HL-60/S4 treated with phorbol 12-myristate 13-acetate at 8.2 ng/mL for 4 days and 3 days (cell line): Measurements from ENCODE around the gene SORBS1.

Experiments
- in situ Hi-C: fragments of 300-500 bp; cut with MboI; formaldehyde crosslinking; loops from 2 replicates; pipeline ENCODE4 v1.15.0; 2022; ENCODE audit warnings: low sequenced_read_pairs

Gene SORBS1

GRCh38 chr10:95561177-95561863 is at the start of gene SORBS1:
Gene SORBS1, minus strand, starts transcription at chr10:95561371. Its CDS starts 120,236 bp downstream, at chr10:95441135.
- in situ Hi-C loops: no loop called here

- in situ Hi-C loops: loop anchor here (25.0 kb wide), 1 partner anchor 173 kb away; no protein-coding TSS in a partner anchor
Measured at GRCh38 chr10:95610727-95611126, 49.6 kb upstream of the SORBS1 start.

DNA sequence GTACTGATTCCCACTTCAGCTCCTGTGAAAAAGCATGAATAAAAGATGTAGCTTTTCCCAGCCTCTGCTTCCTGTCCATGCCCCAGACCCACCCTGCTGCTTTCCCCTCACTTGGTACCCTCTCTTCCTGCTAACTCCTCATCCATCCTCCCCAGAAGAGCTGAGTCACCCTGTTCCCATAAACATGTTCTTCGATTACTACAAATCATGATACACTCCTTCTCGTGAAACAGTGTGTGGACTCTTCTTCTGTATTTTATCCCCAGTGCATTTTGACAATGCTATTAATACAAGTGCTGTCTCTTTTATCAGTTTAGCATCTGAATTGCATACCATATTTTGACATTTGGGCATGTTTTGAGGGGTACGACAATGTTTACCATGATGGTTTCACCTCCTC is 45.8 kb upstream of the SORBS1 start:
- in situ Hi-C loops: loop anchor here (25.0 kb wide), 1 partner anchor 170 kb away; no protein-coding TSS in a partner anchor

GRCh38 chr10:95605163-95605562 is 44.0 kb upstream of the SORBS1 start:
- in situ Hi-C loops: loop anchor here (25.0 kb wide), 1 partner anchor 168 kb away; no protein-coding TSS in a partner anchor

DNA sequence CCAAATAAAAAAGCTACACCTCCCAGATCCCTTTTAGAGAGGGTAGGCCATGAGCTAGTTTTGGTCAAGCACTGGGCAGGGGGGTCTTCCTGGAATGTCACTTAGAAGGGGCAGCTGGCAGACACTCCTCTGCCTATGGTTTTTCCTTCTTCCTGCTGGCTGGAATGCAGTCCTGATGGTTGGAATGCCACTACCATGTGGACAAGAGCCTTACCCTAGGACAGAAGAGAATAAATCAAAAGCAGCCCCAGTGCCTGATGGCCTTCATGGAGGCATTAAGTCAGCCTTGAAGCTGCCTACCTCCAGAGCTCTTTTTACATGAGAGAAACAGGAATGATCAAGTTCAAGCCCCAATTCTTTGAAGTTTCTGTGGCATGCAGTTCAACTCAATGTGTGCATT is 43.5 kb upstream of the SORBS1 start:
- in situ Hi-C loops: loop anchor here (25.0 kb wide), 1 partner anchor 167 kb away; no protein-coding TSS in a partner anchor

GRCh38 chr10:95602382-95602781 is 41.2 kb upstream of the SORBS1 start:
- in situ Hi-C loops: loop anchor here (25.0 kb wide), 1 partner anchor 165 kb away; no protein-coding TSS in a partner anchor

DNA sequence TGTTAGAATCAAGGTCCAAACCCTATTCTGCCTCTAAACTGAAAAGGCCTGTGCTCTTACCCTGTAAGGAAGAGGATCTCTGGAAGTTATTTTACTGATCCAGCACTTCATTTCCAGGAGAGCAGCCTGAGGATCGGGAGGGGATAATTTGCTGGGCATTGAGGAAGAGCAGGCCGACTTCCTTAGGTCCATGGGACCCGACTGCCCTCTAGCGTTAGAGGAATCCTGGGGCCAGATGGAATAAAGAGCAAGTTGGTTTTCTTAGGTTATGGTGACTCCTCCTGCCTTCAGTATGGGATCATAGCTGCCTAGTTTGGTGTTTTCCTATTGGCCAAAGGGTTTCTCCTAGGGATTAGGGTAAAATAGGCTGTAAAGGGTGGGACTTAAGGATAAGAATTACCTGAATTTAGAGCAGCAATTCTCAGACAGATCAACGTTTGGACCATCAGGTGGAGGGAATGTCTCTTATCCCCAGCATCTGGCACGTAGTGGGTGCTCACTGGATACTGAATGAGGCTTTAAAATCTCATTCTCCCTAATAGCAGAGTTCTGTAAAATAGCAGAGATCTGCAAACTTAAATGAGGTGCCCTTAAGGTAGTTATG is 40.0 kb upstream of the SORBS1 start:
- in situ Hi-C loops: loop anchor here (25.0 kb wide), 1 partner anchor 164 kb away; no protein-coding TSS in a partner anchor

- in situ Hi-C loops: loop anchor here (25.0 kb wide), 1 partner anchor 163 kb away; no protein-coding TSS in a partner anchor
Measured at GRCh38 chr10:95600158-95600557, 39.0 kb upstream of the SORBS1 start.

- in situ Hi-C loops: no loop called here
Measured at GRCh38 chr10:95597788-95598187, 36.6 kb upstream of the SORBS1 start.

DNA sequence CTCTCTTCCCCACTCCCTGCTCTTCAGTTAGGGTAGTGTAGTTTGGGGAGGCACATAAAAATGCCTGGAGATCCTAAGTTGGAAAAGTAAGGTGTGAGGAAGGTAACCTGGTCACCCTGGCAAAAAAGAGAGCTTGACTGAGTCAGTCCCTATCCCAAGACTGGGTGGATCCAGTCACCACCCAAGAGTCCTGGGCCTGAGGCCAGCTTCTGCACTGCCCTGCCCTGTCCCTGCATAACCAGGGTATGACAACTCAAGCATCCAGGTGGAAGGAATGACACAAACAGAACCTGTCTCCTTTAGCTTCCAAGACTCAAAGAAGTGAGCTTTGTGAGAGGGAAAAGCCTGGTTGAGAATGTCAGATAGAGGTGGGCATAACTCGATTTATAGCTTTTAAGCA is 26.9 kb upstream of the SORBS1 start:
- in situ Hi-C loops: no loop called here

DNA sequence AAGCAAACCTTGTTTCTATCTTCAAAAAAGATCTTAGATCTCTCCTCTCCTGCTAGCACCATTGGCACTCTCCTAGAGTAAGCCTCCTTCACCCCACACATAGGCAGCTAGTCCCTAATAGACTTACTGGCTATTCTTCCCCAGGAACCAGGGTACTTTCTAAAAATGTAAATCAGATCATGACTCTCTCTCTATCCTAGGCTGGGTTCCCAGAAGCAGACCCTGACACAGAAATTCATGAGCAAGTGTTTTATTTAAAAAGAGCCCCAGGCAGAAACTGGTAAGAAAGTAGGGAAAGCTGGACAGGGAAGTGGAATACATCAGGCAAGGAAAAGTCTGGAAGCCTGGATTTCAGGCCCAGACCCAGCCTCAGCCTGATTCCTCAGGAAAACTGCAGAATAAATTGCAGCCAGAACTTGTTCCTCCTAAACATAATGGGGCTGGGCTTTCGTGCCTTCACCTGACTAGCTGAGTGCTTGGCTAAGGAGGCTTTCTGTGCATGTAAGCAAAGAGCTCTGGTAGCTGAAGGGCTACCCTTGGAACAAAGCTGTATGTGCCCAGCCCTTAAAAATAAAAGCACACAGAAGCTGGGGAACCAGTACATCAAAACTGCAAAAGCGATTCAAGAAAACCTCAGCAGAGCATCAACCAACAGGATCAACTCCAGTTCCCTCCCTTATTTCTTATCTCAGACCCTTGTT is 18.8 kb upstream of the SORBS1 start:
- in situ Hi-C loops: no loop called here

- in situ Hi-C loops: no loop called here
Measured at GRCh38 chr10:95579292-95579691, 18.1 kb upstream of the SORBS1 start.

- in situ Hi-C loops: no loop called here
Measured at GRCh38 chr10:95578619-95579018, 17.4 kb upstream of the SORBS1 start.

DNA sequence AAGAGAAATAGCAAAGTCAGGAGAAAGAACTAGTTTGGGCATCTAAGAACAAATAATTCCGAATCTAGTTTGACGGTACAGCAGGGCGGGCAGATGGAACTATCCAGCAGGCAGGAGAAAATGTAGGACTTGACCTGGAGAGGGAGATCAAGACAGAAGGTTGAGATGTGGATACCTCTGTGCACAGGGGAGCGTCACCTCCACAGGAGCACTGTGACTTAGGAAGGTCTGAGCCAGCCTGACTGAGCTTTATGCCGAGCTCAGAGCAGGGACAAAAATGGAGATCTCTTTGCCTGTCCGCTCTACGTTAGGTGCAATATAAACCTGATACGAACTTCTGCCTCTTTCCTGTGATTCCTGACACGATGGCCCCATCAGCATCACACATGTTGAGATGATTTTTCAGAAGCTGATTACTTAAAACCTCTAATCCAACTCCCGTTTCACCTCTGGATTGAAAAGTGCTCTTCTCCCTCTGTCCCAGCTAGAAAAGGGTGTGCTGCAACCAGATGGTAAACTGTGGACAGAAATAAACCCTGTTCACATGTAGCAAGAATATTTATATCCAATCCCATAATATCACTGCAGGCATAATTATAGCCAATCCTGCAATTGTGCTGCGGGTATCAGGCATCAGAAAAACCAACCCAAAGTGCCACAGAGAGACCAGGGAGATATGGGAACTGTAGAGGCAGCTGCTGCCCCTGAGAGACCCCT is 13.6 kb upstream of the SORBS1 start:
- in situ Hi-C loops: no loop called here

DNA sequence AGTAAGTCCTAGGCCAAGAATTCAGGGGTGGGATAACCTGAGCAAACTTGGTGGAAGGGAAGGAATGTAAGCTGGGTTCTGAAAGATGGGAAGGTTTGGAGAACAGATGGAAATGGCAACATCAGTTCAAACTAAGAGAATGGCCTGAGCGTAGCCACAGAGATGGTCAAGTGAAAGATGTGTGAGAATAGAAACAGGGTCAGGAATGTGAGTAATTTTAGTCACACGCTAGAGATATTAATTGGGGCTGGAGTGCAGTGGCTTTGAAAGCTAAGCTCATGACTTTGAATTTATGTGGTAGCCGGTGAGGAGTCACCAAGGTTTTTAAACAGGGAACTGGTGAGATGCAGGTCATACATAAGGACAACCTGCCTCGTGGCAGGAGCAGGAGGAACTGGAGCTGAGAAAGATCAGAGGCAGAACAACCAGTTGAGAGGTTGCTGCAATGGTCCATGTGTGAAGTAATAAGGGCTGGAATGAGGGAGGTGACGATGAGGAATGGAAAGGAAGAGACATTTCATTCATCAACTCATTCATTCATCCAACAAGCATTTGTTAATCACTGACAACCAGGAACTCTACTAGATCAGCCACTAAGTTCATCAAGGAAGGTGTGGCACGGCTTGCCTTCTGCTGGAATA is 12.9 kb upstream of the SORBS1 start:
- in situ Hi-C loops: no loop called here

GRCh38 chr10:95573527-95573926 is 12.4 kb upstream of the SORBS1 start:
- in situ Hi-C loops: no loop called here

- in situ Hi-C loops: no loop called here
Measured at GRCh38 chr10:95572131-95572820, 11.1 kb upstream of the SORBS1 start.

GRCh38 chr10:95571390-95571789 is 10.2 kb upstream of the SORBS1 start:
- in situ Hi-C loops: no loop called here

DNA sequence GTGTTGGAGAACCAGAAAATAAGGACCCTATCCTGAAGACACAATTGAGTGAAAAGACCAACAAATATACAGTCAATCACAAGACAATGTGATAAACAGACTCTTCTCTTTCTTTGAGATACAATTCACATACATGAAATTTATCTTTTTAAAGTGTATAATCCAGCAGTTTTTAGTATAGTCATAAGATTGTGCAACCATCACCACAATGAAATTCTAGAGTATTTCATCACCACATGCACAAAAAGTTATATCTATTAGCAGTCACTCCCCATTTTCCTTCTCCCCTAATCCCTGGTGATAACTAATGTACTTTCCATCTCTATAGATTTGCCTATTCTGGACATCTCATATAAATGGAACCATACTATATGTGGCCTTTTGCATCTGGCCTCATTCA is 8.2 kb upstream of the SORBS1 start:
- in situ Hi-C loops: no loop called here
